ENCODE data around the gene ADSS1.

ADSS1 gene

GRCh38 chr14:104686624-104687517 lies 37.2 kb upstream of the ADSS1 start:
- no peak overlapping the region for H3K4me3 ChIP-seq (ENCODE audit: low read depth, low read length)

- H3K4me3 ChIP-seq (ENCODE audit: low read depth, low read length), result no peak overlapping the region
Measured at GRCh38 chr14:104687601-104688504, 36.2 kb upstream of the ADSS1 start.

GRCh38 chr14:104688505-104689108 lies 35.4 kb upstream of the ADSS1 start:
- H3K4me3 ChIP-seq (ENCODE audit: low read depth, low read length), result no peak overlapping the region

GRCh38 chr14:104689109-104689880 lies 34.7 kb upstream of the ADSS1 start, which contains the start of gene INF2:
INF2 (plus strand) TSS chr14:104689618; CDS start chr14:104701366, 11,748 bp downstream.
- peak within 1 kb of the TSS; percentile 66 for H3K4me3 ChIP-seq (ENCODE audit: low read depth, low read length)

- peak overlapping the region; percentile 66 for H3K4me3 ChIP-seq (ENCODE audit: low read depth, low read length)
Measured at GRCh38 chr14:104689881-104690711, 33.9 kb upstream of the ADSS1 start.

DNA sequence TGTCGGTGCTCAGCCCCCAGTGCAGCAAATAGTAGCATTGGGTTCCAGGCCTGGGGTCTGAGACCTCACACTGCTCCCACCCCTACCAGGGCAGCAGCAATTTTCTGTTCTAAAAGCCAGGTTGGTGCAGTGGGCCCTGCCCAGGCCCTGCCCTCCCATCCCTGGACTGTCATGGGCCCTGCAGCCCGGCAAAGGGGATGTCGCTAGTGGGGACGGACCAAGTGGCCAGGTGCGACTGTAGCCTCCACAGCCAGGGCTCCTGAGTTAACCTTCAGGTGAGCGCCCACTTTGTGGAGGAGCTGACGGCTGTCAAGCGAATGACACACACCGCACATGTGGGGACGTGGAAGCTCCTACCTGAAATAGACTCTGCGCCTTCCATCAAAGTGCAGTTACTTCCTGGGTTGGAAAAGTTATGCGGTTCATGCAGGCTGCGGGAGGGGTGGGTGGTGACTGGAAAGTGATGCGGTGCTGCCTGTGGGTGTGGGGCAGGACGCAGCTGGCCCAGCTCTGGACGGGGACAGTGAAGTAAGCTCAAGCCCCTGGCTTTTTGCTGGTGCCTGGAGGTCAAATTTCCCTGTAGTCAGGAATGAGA lies 33.1 kb upstream of the ADSS1 start:
- no peak overlapping the region for H3K4me3 ChIP-seq (ENCODE audit: low read depth, low read length)

- no peak overlapping the region for H3K4me3 ChIP-seq (ENCODE audit: low read depth, low read length)
Measured at GRCh38 chr14:104691546-104692260, 32.3 kb upstream of the ADSS1 start.

- H3K4me3 ChIP-seq (ENCODE audit: low read depth, low read length), result no peak overlapping the region
Measured at GRCh38 chr14:104692261-104692938, 31.6 kb upstream of the ADSS1 start.

- no peak overlapping the region for H3K4me3 ChIP-seq (ENCODE audit: low read depth, low read length)
Measured at GRCh38 chr14:104692939-104693315, 31.1 kb upstream of the ADSS1 start.

- no peak overlapping the region for H3K4me3 ChIP-seq (ENCODE audit: low read depth, low read length)
Measured at GRCh38 chr14:104693482-104694431, 30.3 kb upstream of the ADSS1 start.

- H3K4me3 ChIP-seq (ENCODE audit: low read depth, low read length), result no peak overlapping the region
Measured at GRCh38 chr14:104694475-104694950, 29.5 kb upstream of the ADSS1 start.

DNA sequence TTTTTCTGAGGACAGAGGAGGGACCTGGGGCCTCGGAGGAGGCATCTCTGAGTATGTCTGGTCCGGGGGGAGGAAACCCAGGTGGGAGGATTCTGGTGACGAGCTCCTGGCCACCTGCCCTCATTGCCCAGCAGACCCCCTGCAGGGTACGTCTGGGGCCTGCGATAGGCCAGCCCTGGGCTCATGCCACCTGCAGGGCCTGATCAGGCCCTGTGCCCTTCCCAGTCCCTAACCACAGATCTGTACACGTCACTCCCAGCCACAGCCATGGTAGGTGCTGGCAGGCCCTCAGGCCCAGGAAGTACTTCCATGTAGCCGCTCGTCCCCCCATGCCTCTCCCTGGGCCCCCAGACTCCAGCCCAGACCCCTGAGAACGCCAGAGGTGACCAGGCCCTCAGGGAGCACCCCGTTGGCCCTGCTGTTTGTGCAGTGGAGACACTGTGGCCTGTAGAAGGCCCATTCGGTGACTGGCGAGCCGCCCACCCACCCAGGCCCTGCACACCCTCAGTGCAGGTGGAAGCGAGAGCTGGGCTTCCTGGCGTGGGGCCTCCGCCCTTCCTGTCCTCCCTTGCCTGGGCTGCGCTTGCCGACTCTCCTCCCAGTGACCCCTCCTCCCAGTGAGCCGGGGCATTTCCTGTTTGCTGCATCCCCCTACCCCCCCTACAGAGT lies 28.9 kb upstream of the ADSS1 start:
- H3K4me3 ChIP-seq (ENCODE audit: low read depth, low read length), result no peak overlapping the region

GRCh38 chr14:104695660-104696000 lies 28.4 kb upstream of the ADSS1 start:
- no peak overlapping the region for H3K4me3 ChIP-seq (ENCODE audit: low read depth, low read length)

GRCh38 chr14:104696671-104697316 lies 27.2 kb upstream of the ADSS1 start:
- H3K4me3 ChIP-seq (ENCODE audit: low read depth, low read length), result no peak overlapping the region

- no peak overlapping the region for H3K4me3 ChIP-seq (ENCODE audit: low read depth, low read length)
Measured at GRCh38 chr14:104697317-104697703, 26.7 kb upstream of the ADSS1 start.

Data from iPS-11a (cell line).